Fibroblast of lung (primary cell): ENCODE data around the gene CFAP52. TPM values are rescaled to one million over a fixed set of nuclear protein-coding genes. Genes with fewer than 3 reads are reported as not detected.

Source experiments
- DNase-seq, 2 donors: peaks; one replicate each; pipeline versions ENCODE4 v3.0.0 to v3.0.0-alpha.2; 2010; ENCODE audit warnings: low read depth in 2 of 2
- H2AFZ ChIP-seq: 2 replicates; pipeline ENCODE4 v1.5.1; 2012; ENCODE audit warnings: low read length, control low read depth, inconsistent platforms
- H3K27ac ChIP-seq: 2 replicates; pipeline ENCODE4 v1.5.1; 2011; ENCODE audit warnings: low read length, control low read depth; ENCODE audit not compliant: insufficient read depth
- H3K27me3 ChIP-seq: 2 replicates; pipeline ENCODE4 v1.5.1; 2011; ENCODE audit warnings: mild to moderate bottlenecking, low read length; ENCODE audit not compliant: control insufficient read depth, insufficient read depth
- H3K36me3 ChIP-seq: 2 replicates; pipeline ENCODE4 v1.5.1; 2011; ENCODE audit warnings: low read length; ENCODE audit not compliant: control insufficient read depth, insufficient read depth
- H3K4me1 ChIP-seq: 2 replicates; pipeline ENCODE4 v1.5.1; 2011; ENCODE audit warnings: low read length; ENCODE audit not compliant: control insufficient read depth, insufficient read depth; ENCODE audit errors: extremely low read depth
- H3K4me2 ChIP-seq: 2 replicates; pipeline ENCODE4 v1.5.1; 2011; ENCODE audit warnings: low read length, control low read depth; ENCODE audit not compliant: insufficient read depth; ENCODE audit errors: extremely low read depth
- H3K4me3 ChIP-seq, 4 experiments: fragments of 200-600 bp in 1 of 4; sonication (generic) in 1 of 4; replicated peaks in 1 of 4; 2 replicates each; pipeline ENCODE4 v1.5.1; 2011 to 2016; ENCODE audit warnings: low read length in 4 of 4, low read depth in 3 of 4, mild to moderate bottlenecking in 3 of 4, control low read depth in 2 of 4, inconsistent platforms in 1 of 4, mixed read lengths in 1 of 4; ENCODE audit not compliant: insufficient read depth in 1 of 4; ENCODE audit errors: control extremely low read depth in 1 of 4
- H3K79me2 ChIP-seq: 2 replicates; pipeline ENCODE4 v1.5.1; 2012; ENCODE audit warnings: mild to moderate bottlenecking, low read length, inconsistent platforms; ENCODE audit not compliant: control insufficient read depth, insufficient read depth
- H3K9ac ChIP-seq: 2 replicates; pipeline ENCODE4 v1.5.1; 2011; ENCODE audit warnings: mild to moderate bottlenecking, low read length, control low read depth; ENCODE audit not compliant: insufficient read depth
- H3K9me3 ChIP-seq: 2 replicates; pipeline ENCODE4 v1.5.1; 2012; ENCODE audit warnings: low read depth, low read length; ENCODE audit not compliant: control insufficient read depth, insufficient read depth
- H4K20me1 ChIP-seq: 2 replicates; pipeline ENCODE4 v1.5.1; 2011; ENCODE audit warnings: low read length; ENCODE audit not compliant: control insufficient read depth, insufficient read depth; ENCODE audit errors: extremely low read depth
- CTCF ChIP-seq, 2 donors: IDR thresholded peaks in 1 of 2; conservative IDR thresholded peaks in 1 of 2; 1 replicate in 1 of 2; 2 replicates in 1 of 2; pipeline ENCODE4 v1.5.1; 2011 to 2012; ENCODE audit warnings: low read length in 2 of 2, control low read depth in 1 of 2, inconsistent platforms in 1 of 2, low read depth in 1 of 2, mild to moderate bottlenecking in 1 of 2
- EZH2 ChIP-seq: IDR thresholded peaks from 2 replicates; pipeline ENCODE4 v1.5.1; 2012; ENCODE audit warnings: low read length, control low read depth, mild to moderate bottlenecking; ENCODE audit errors: missing control alignments
- polyA minus RNA-seq: library from RNA; depleted of rRNA, polyadenylated mRNA; stranded (reverse); fragments of >200 nt; gene quantifications from 2 replicates; pipeline ENCODE4 v1.2.3, GENCODE V29; 2011; ENCODE audit warnings: low replicate concordance
- polyA plus RNA-seq, 2 donors: library from polyadenylated mRNA; depleted of rRNA in 1 of 2; stranded (reverse) in 1 of 2; unstranded in 1 of 2; fragments of >200 nt; gene quantifications; 2 replicates each; pipeline ENCODE4 v1.2.1, GENCODE V29; 2011 to 2012; ENCODE audit warnings: missing spikeins in 1 of 2
- total RNA-seq: library from RNA; depleted of rRNA; stranded (reverse); fragments of >200 nt; gene quantifications from 2 replicates; pipeline ENCODE4 v1.2.1, GENCODE V29; 2014

The CFAP52 gene
- under 0.01 and 0.33 TPM in 2 replicates for total RNA-seq
- polyA plus RNA-seq, result 0.07 TPM in 1 of 2 replicates, not detected in the other
- 0.27 TPM in 1 of 2 replicates, not detected in the other for polyA plus RNA-seq (2012)
- polyA minus RNA-seq, result not detected in 2 replicates

- Histone ChIP-seq H3K9ac (peak within 1 kb of the TSS; percentile 67), H3K27ac (peak within 1 kb of the TSS; percentile 50), H3K4me2 (peak within 1 kb of the TSS; percentile 95), H3K4me3 (peak within 1 kb of the TSS; percentile 79 to 98 (median 94)), H3K27me3 (no peaks in the 10 kb centered on the region), H3K79me2 (peaks cover 6% of the 10 kb centered on the region), H2AFZ (peak within 1 kb of the TSS; percentile 99), H3K4me1 (peaks cover 3% of the 10 kb centered on the region), H3K36me3 (no peaks in the 10 kb centered on the region), H4K20me1 (no peaks in the 10 kb centered on the region), H3K9me3 (no peaks in the 10 kb centered on the region)
- no peak for TF ChIP-seq EZH2
- TF ChIP-seq CTCF (conservative IDR thresholded peaks at IDR 0.05 in 1 of 2, IDR thresholded peaks at IDR 0.05 in 1 of 2; ENCODE audit: low read depth in 1 of 2, low read length in 2 of 2), result peak; percentile 79 to 84
- DNase-seq, result peak; percentile 72 to 79
These were observed at the start of gene CFAP52 for GRCh38 chr17:9576521-9577372. CFAP52 (plus strand) TSS chr17:9576642; CDS start chr17:9576696, 54 bp downstream.

- no peak for DNase-seq
- Histone ChIP-seq H3K4me3 (no peak overlapping the region), H3K27me3 (no peaks in the 10 kb centered on the region), H3K36me3 (no peaks in the 10 kb centered on the region), H3K9ac (no peak overlapping the region), H3K4me2 (no peak overlapping the region), H4K20me1 (no peaks in the 10 kb centered on the region), H3K27ac (no peak overlapping the region), H3K9me3 (no peaks in the 10 kb centered on the region), H2AFZ (no peak overlapping the region), H3K79me2 (no peaks in the 10 kb centered on the region), H3K4me1 (no peaks in the 10 kb centered on the region)
- TF ChIP-seq CTCF (conservative IDR thresholded peaks at IDR 0.05 in 1 of 2, IDR thresholded peaks at IDR 0.05 in 1 of 2; ENCODE audit: low read depth in 1 of 2, low read length in 2 of 2) (no peak), EZH2 (no peak)
These were observed 48.7 kb upstream of the CFAP52 start for GRCh38 chr17:9527788-9528187.

GRCh38 chr17:9529033-9529700, 47.3 kb upstream of the CFAP52 start:
- Histone ChIP-seq H3K4me1 (no peaks in the 10 kb centered on the region), H3K9ac (no peak overlapping the region), H4K20me1 (no peaks in the 10 kb centered on the region), H3K27ac (no peak overlapping the region), H3K4me3 (no peak overlapping the region), H3K79me2 (no peaks in the 10 kb centered on the region), H3K4me2 (no peak overlapping the region), H3K36me3 (no peaks in the 10 kb centered on the region), H3K27me3 (no peaks in the 10 kb centered on the region), H3K9me3 (no peaks in the 10 kb centered on the region), H2AFZ (no peak overlapping the region)
- TF ChIP-seq EZH2 (no peak), CTCF (conservative IDR thresholded peaks at IDR 0.05 in 1 of 2, IDR thresholded peaks at IDR 0.05 in 1 of 2; ENCODE audit: low read depth in 1 of 2, low read length in 2 of 2) (peak; percentile 72 to 80)
- DNase-seq, result peak; percentile 45 to 61
